Fibroblast of lung (primary cell): Measurements from ENCODE around the gene C22orf23.

Experiments
- CTCF ChIP-seq, 2 donors: IDR thresholded peaks in 1 of 2; conservative IDR thresholded peaks in 1 of 2; 1 replicate in 1 of 2; 2 replicates in 1 of 2; pipeline ENCODE4 v1.5.1; 2011 to 2012; ENCODE audit warnings: low read length in 2 of 2, control low read depth in 1 of 2, inconsistent platforms in 1 of 2, low read depth in 1 of 2, mild to moderate bottlenecking in 1 of 2
- EZH2 ChIP-seq: IDR thresholded peaks from 2 replicates; pipeline ENCODE4 v1.5.1; 2012; ENCODE audit warnings: low read length, control low read depth, mild to moderate bottlenecking; ENCODE audit errors: missing control alignments

- TF ChIP-seq EZH2 (no peak), CTCF (conservative IDR thresholded peaks at IDR 0.05 in 1 of 2, IDR thresholded peaks at IDR 0.05 in 1 of 2; ENCODE audit: low read depth in 1 of 2, low read length in 2 of 2) (no peak)
Observed at GRCh38 chr22:37943825-37944198, 9.6 kb downstream of the C22orf23 start.
